ENCODE data around the gene TRIM17. TPM values are rescaled to one million over a fixed set of nuclear protein-coding genes. Genes with fewer than 3 reads are reported as not detected.

TRIM17 gene
- total RNA-seq, 2 donors from 2014 or later = 0.56 TPM; not detected in 1

- Histone ChIP-seq H3K9me3 (no peaks in the 10 kb centered on the region), H3K36me3 (no peaks in the 10 kb centered on the region), H3K4me1 (ENCODE audit: control insufficient read depth in 1 of 2, low read depth in 2 of 2) (no peaks in the 10 kb centered on the region), H3K27me3 (replicated peaks; ENCODE audit: insufficient read depth) (no peaks in the 10 kb centered on the region), H3K4me3 (no peak overlapping the region), H3K27ac (no peak overlapping the region)
- DNase-seq (ENCODE audit: low spot score) = no peak
- ATAC-seq (ENCODE audit: insufficient number of reproducible peaks, low FRiP score, low read depth) = no peak
- TF ChIP-seq CTCF (IDR thresholded peaks at IDR 0.05) = no peak
Measured at GRCh38 chr1:228424685-228425660, 8.3 kb upstream of the TRIM17 start.

GRCh38 chr1:228423404-228424053 lies 6.9 kb upstream of the TRIM17 start:
- no peak for TF ChIP-seq CTCF (IDR thresholded peaks at IDR 0.05)
- no peaks in the 10 kb centered on the region for H3K4me1 ChIP-seq (ENCODE audit: control insufficient read depth in 1 of 2, low read depth in 2 of 2)
- ATAC-seq (ENCODE audit: insufficient number of reproducible peaks, low FRiP score, low read depth) = no peak
- DNase-seq (ENCODE audit: low spot score) = no peak
- H3K27me3 ChIP-seq (replicated peaks; ENCODE audit: insufficient read depth) = no peaks in the 10 kb centered on the region
- no peak overlapping the region for H3K4me3 ChIP-seq
- no peaks in the 10 kb centered on the region for H3K9me3 ChIP-seq
- H3K27ac ChIP-seq = no peak overlapping the region
- H3K36me3 ChIP-seq = no peaks in the 10 kb centered on the region

DNA sequence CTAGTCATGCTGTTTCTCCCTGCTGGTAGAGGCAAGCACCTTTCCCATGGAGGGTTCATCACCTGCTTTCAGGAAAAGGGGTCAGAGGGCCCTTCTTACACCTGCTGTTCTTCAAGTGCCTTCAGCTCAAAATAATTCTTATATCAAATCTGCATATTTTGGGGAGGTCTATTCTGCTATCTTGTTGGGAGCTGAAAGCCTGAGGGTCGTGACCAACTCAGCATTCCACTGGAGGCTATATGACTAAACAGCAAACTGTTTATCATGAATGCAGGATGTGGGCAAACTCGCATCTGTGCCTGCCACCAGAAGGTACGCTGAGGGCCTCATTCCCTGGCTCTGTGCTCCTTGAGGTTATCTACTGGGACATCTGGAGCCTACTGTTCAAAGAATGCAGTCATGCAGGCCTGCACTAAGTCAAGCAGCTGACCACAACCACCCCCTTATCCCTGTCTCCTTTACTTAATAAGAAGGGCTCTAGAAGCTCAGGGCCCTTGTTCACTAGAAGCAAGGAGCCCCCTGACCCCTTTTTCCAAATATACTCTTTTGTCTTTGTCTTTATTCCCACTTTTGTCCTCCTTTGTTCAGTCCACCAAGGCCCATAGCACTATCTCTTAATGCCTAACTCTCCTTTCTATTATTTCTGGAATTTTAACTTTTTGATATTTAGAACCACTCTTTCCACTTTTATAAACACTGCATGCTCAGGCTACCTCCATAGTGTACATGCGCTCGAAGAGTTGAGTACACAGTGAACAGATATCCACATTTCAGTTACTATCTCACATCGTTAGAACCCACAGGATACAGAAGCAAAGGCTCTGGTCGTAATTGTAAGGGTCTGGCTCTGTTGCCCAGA lies 4.5 kb upstream of the TRIM17 start:
- TF ChIP-seq CTCF (IDR thresholded peaks at IDR 0.05) = no peak
- Histone ChIP-seq H3K4me3 (no peak overlapping the region), H3K36me3 (no peaks in the 10 kb centered on the region), H3K27ac (no peak overlapping the region), H3K9me3 (no peaks in the 10 kb centered on the region), H3K4me1 (ENCODE audit: control insufficient read depth in 1 of 2, low read depth in 2 of 2) (peaks cover 4 to 6% of the 10 kb centered on the region in 2 donors), H3K27me3 (replicated peaks; ENCODE audit: insufficient read depth) (no peaks in the 10 kb centered on the region)
- ATAC-seq (ENCODE audit: insufficient number of reproducible peaks, low FRiP score, low read depth) = no peak
- DNase-seq (ENCODE audit: low spot score) = no peak

DNA sequence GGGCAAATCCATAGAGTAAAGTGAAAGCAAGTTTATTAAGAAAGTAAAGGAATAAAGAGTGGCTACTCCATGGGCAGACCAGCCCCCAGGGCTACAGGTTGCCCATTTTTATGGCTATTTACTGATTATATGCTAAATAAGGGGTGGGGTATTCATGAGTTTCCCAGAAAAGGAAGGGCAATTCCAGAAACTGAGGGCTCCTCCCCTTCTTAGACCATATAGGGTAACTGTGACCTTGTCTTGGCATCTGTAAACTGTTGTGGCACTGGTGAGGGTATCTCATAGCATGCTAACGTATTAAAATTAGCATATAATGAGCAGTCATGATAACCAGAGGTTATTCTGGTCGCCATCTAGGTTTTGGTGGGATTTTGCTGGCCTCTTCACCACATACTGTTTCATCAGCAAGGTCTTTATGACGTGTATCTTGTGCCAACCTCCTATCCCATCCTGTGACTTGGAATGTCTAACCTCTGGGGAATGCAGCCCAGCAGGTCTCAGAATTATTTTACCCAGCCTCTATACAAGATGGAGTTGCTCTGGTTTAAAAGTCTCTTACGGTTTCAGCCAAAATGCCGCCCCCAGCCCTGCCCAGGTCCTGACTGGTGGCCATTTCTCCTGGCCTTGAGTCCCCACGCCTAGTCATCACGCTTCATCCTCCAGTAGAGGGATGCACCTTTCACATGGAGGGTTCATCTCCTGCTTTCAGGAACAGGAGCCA lies 982 bp upstream of the TRIM17 start:
- Histone ChIP-seq H3K4me3 (no peak overlapping the region), H3K36me3 (no peaks in the 10 kb centered on the region), H3K9me3 (no peaks in the 10 kb centered on the region), H3K27me3 (replicated peaks; ENCODE audit: insufficient read depth) (no peaks in the 10 kb centered on the region), H3K4me1 (ENCODE audit: control insufficient read depth in 1 of 2, low read depth in 2 of 2) (peaks cover 9 to 12% of the 10 kb centered on the region in 2 donors), H3K27ac (no peak overlapping the region)
- ATAC-seq (ENCODE audit: insufficient number of reproducible peaks, low FRiP score, low read depth) (no peak), DNase-seq (ENCODE audit: low spot score) (no peak)
- no peak for TF ChIP-seq CTCF (IDR thresholded peaks at IDR 0.05)
